Measurements from ENCODE around the gene ZBTB7B.
"Not testable (repeated sequence)": the region's sequence is repeated elsewhere in the genome, so short reads cannot be mapped to it uniquely, and the experiment has no call there.

ZBTB7B gene

DNA sequence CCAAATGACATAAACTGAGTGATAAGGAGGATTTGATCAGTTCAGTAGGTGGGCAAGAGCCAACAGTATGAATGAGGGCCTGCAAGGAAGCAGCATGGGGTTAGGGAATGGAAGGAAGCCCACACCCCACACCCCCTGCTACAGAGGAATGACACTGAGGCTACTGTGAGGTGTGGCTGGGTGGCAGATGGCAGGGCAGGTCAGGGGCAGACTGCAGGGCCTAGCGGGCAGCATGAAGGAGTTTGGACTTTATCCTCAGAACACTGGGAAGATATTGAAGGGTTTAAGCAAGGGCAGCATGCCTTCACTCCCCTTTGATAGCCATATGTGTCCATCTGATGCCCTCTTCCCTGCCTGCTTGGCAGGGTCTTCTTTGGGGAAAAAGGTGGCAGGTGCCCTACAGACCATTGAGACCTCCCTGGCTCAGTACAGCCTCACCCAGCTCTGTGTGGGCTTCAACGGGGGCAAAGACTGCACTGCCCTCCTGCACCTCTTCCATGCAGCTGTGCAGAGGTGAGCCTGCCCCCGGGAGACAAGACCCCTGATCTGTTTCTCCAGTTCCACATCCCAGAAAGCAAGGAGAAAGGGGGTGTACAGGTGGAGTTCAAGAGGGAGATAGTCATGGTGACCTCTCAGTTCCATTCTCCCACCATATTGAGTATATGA lies 13.3 kb upstream of the ZBTB7B start:
- DNase-seq = no peak

DNA sequence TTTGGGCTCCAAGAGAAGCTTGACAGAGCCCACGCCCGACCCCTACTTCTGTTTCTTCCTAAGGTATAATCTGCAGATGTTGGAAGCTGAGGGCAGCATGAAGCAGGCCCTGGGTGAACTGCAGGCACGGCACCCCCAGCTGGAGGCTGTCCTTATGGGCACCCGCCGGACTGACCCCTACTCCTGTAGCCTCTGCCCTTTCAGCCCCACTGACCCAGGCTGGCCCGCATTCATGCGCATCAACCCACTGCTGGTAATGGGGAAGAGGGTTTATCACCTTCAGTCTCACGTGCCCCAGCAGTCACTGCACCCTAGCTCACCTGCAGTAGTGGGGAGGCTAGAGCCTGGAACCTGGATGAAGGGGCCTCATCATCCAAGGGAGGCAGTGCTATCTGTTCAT lies 12.3 kb upstream of the ZBTB7B start:
- DNase-seq = no peak

DNA sequence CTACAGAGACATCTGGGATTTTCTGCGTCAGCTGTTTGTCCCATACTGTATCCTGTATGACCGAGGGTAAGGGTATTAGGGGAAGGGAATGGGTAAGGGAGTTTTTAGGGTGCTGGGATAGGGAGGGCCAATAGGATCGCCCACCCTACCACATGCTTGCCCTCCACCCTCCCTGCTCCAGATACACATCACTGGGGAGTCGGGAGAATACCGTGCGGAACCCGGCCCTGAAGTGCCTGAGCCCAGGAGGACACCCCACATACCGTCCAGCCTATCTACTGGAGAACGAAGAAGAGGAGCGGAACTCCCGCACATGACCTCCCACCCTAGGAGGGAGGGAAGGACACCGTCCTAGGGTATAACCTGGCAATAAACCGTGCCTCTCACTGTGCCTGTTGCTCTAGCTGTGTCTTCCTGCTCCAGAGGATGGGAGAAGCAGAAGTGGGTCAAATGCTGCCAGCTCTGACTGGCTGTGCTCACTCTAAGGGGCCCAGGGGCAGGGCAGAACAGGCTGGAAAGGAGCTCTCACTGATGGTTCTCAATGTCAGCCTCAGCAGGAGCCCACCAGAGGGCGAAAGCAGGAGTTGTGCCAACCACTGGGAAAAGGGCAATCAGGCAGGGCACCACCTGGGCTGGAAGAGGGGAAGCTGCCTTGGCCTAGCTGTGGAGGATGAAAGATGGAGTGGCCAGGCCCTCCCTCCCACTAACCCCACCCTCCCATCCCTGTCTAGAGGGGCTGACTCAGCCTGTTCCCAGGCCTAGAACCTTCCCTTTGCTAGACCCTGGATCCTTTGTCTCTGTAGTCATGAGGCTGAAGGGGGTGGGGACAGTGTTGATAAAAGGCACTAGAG lies 9.7 kb upstream of the ZBTB7B start:
- DNase-seq = no peak

DNA sequence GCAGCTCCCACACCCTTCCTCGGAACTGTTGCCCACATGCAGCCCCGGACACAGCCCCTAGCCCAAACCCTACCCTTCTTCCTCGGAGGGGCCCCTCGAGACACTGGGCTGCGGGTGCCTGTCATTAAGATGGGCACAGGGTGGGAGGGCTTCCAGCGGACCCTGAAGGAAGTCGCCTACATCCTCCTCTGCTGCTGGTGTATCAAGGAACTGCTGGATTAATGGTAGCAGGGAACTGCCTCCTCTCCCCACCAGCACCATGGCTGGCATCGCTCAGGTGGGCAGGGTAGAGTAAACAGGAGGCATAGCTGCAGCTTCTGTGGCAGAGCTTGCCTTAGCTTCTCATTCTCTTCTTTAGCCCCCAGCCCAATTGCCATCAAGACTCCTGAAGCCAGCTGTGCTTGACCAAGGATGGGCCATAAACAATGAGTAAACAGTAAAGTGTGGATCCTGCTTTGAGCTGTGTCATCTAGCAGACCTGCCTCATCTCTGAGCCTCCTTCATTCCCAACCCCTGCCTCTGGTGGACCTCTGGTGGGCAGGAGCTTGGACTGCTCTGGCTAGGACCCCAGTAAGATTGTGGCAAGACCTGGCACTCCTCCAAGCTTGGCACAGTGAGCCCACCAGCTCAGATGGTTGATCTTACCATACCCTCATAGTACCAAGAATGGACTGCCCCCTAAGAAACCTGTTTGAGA lies 8.9 kb upstream of the ZBTB7B start, which contains the start of gene LENEP:
Gene LENEP (plus strand): TSS at position 15 of the 697 bp plus-strand sequence. CDS start 22 bp downstream, at position 37.
- no peak for DNase-seq

DNA sequence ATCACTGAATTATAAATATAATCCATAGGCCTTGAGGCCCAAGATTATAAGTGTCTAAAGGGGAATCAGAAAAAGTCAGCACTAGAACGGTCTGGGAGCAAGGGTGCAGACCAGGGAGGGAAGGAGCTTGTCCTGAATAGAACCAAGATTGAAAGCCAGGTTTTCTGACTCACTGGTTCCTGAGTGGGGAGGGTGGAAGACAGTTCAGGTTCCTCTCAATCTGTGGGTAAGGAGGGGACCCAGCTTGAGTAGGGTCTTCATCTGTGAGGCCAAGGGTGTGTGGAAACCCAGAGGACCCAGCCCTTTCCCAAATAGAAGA lies 8.4 kb upstream of the ZBTB7B start:
- DNase-seq = no peak

DNA sequence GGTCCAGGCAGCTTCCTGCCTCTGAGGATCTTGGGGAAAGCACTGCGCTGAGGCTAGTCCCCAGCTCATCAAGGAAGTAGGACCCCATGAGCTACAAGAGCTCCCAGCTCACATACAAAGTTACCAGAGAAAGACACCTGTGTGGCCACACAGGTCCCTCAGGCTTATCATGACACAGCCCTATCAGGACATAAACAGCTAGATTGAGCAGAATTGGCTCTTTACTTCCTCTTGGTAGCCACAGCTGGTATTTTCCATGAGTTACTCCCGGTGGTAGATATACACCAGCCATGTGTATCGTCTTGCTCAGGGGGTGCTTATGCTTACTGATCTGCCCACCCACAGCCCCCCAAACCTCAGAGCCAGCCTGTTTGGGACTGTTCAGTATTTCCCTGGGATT lies 8.0 kb upstream of the ZBTB7B start:
- no peak for DNase-seq

DNA sequence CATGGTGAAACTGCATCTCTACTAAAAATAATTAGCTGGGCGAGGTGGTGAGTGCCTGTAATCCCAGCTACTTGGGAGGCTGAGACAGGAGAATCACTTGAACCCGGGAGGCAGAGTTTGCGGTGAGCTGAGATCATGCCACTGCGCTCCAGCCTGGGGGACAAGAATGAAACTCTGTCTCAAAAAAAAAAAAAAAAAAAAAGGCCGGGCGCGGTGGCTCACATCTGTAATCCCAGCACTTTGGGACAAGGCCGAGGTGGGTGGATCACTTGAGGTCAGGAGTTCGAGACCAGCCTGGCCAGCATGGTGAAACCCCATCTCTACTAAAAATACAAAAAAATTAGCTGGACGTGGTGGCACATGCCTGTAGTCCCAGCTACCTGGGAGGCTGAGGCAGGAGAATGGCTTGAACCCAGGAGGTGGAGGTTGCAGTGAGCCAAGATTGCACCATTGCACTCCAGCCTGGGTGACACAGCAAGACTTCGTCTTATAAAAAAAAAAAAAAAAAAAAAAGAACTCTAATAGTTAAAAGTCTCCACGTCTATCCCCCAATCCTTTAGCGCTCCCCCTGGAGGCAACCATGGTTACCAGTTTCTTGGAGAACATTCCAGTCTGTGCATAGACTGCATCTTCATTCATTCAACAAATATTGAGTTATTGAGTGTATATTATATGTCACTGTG lies 7.2 kb upstream of the ZBTB7B start:
- not testable (repeated sequence) for DNase-seq

DNA sequence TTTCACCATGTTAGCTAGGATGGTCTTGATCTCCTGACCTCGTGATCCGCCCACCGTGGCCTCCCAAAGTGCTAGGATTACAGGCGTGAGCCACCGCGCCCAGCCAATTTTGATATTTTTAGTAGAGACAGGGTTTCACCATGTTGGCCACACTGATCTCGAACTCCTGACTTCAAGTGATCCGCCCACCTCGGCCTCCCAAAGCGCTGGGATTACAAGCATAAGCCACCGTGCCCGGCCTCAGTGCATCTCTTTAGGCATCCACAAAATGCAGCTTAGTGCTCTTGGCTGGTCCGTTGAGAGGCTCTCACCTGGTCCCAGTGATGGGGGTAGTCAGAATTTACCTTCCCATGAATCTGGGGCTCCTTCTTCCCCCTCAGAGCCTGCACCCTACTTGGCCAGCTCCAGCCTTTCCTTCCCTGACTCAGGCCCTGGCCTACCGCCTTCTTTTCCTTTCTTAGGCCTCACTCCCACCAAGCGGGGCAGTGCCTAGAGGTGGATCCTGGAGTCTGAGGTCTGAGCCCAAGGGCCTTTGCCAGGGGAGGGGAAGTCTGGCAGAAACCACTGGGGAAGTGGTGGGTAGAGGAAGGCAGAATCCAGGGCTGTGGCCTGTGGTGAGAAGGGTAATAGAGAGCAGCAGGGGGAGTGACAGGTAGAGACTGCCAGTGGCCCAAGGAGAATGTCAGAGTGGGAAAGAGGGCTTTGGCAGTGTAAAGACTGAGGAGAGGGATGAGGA lies 5.5 kb upstream of the ZBTB7B start:
- DNase-seq = no peak

DNA sequence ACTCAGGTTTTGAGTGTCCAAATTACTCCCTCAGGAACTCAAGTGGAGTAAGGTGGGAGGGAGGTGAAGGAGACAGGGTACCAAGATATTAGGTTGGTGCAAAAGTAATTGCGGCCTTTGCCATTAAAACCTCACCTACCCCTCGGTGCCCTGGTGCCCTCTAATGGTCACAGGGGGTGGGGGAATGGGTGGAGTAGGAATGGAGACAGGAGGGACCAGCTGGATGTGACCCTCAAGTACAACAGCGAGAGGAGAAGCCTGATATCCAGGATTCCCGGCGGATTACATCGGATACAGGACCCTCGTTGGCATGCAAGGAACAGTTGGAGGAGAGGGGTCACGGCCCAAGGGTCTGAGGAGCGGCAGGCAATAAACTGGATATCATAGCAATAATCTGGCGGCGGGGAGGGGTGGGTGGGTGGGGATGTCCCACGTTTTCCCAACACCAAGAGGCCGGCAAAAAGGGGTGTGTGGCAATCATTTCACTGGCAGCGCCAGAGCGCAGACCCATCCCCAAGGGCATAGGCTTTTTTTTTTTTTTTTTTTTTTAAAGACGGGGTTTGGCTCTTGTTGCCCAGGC lies 4.3 kb upstream of the ZBTB7B start:
- no peak for DNase-seq

DNA sequence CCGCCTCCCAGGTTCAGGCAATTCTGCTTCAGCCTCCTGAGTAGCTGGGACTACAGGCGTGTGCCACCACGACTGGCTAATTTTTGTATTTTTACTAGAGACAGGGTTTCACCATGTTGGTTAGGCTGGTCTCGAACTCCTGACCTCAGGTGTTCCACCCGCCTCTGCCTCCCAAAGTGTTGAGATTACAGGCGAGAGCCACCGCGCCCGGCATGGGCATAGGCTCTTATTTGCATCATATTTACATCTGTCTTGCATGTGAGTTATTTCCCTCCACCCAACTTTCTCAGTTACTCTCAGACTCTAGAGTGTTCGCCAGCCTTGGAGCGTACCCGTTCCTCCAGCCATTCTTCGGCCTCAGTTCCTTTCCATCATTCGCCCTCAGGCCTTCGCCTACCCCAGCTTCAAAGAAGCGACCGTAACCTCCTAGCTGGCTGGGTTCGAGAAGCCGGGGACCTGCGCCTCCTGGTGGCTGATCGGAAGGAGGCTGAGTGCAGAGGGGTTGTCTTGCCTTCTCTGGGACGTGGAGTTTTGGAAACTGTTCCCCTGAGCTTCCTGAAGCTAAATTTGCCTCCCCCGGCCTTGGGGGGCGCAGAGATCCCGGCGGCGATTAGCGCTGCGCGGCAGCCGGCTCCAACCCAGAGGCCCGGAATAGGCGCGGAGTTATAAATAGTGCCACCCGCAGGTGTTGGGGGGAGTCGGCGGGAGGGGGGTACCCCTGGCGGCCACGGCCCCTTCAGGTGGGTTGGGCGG lies 3.6 kb upstream of the ZBTB7B start:
- peak; percentile 70 for DNase-seq

DNA sequence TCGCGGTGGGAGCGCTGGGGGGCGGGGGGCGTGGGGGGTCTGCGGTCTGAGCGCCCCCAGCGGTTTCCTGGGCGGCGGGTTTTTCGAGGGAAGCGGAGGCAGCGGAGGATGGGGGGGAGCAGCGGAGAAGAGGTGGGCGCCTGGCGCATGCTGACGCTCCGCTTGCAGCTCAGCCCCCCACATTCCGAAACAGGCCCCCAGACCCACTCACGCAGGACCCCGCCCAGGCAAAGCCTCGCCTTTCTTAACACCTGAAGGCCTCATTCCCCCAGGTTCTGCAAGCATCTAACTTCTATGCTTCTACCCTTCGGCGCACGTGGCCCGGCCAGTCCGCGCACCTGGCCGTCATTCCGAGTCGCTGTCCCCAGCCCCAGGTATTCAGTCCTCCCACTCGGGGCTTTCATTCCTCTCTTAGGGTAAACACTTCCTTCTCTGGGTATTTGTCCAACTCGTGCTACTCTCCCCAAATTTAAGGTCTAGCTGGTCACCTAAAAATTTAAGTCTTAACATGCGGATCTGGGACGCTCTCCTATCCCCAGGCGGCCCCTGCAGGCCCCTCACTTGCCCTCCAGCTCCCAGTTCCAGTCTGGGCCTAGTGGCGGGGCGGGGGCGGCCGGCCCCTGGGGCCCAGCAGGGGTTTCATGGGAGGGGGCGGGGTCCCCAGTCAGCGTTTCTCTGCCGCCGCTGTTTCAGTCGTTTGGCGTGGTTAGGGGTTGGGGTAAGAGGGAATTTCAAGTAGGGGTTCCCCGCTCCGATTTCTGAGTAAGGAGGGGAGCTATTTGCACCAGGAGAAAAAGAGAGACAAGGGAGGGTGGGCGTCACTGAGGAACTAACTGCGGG lies 2.8 kb upstream of the ZBTB7B start:
- DNase-seq = no peak

DNA sequence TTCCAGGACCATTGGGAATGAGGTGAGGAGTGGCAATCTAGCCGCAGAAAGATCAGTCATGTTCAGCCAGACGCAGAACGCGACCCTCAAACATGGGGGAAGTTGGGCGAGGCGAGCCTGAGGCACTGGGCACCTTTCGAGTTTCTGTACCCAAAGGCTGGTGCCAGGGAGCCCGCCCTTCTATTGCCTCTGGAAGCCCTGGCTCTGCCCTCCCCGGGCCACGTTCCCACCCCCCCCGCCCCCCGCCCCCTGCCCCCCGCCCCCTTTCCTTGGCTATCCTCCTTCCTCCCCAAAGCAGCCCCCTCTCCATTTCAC lies 2.2 kb upstream of the ZBTB7B start:
- DNase-seq = no peak

DNA sequence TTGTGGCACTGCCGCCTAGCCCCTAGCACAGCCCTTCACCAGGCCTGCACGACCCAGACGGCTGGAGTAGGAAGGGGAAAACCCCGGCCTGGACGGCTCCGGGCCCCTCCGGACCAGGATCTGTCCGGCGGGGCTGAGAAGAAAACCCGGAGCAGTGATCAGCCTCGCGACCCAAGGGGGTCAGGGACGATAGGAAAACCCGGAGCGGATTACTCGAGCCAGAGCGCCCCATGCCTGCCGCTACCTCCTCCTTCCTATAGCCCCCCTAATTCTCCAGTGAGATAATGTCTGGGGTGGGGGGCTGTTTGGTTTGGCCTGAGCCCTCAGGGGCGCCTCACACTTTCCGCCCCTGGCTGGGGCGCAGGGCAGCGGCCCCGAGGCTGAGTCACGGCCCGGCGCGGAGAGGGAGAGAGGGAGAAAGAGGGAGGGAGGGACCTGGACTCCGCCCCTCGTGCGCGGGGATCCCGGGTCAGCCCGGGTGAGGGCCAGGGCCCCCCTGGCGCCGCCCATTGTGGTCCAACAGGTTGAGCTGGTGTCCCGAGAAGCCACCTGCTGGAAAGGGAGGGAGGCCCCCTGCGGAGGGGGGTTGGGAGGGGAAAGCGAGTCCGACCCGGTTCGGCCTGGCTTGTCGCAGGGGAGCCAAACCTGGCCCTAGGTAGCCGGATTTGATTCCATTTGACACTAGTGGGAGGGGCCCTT lies 1.7 kb upstream of the ZBTB7B start:
- peak; percentile 79 for DNase-seq

DNA sequence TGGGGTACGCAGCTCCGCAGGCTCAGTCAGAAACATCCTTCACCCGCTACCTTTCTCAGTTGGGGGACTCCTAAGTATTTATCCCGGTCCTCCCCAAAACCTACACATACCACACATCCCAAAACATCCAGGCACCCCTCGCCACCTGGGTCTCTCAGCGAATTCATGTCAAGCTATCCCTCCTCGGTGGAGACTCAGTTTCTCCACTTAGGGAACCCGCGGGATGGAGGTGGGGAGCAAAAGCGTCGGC lies 1.3 kb upstream of the ZBTB7B start:
- no peak for DNase-seq

DNA sequence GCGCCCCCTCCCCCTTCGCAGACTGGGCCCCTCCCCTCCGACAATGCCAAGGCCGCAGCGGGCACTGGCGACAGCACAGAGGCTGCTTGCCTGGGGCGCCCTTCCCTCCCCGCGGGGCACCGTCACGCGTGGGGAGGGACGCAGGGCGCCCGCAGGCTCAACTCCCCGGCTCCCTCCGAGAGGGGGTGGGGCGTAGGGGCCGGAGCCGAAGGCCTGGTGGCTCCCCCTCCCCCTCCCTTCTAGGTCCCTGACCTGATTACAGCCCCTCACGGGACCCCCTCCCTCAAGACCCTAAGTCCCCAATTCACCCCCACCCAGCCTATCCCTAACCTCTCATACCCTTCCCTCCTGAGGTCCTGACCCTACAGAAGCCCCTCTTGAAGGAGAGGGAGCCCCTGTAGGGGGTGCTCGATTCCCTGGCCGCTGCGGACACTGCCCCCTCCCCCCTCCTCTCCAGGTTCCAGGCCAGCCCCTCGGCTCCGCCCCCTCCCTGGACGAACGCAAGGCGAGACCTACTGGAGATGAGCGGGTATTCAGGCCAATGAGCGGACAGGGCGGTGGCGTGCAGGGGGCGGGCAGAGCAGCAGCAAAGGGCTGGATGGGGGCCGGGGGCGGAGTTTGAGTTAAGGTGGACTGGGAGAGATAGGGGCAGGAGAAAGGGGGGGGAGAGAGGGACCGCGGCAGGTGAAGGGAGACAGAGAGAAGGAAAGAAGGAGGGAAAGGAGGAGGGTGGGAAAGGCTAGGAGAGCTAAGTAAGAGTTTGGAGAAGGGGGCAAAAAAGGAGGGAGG lies 733 bp upstream of the ZBTB7B start:
- peak; percentile 98 for DNase-seq

DNA sequence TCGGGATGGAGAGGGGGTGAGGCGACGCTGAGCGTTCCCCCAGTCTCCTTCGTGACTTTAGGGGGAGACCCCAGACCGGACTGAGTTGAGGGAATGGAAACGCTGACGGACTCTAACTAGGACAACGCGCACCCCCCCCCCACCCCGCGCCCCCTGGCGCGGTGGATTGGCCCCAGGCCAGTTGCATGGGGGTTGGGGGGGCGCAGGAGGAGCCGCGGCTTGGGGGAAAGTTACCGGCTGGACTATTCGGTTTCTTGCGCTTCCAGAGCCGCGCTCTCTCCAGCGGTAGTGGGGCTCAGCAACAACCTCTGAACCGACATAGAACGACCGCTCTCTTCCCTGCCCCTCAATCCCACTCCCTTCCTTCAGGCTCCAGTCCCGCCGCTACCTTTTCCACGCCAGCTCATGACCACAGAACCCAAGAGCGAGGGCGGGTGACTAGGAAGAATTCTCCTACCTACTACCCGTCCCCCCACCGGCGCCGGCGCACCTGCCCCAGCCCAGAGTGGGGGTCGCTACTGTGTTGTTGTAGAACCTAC lies 694 bp downstream of the ZBTB7B start:
- no peak for DNase-seq

DNA sequence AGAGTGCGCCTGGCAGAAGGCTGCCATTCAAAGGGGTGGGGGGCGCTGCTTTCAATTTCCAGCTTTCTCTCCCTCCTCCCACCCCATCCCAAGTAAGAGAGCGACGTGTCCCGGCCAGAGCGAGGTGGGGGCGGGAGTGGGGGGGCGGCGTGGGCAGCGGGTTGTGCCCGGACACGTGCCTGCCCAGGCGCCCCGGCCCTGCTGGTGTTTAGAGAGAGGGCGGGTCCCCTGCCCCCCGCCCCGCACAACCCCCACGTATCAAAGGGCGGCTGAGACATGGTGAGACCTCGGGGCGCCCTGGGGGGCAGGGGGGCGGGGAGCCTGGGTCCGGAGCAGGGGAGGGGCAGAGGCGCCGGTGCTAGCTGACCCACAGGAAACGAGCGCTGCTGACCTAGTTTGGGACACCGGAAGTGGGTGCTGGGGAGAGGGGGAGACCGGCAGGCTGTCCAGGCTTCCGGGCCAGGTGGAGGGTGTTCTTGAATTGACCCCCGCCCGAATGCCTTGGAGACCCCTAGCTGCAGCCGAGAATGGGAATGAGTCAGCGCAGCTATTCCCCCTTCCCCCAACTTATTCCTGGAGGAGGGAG lies 1.3 kb downstream of the ZBTB7B start:
- DNase-seq = no peak

DNA sequence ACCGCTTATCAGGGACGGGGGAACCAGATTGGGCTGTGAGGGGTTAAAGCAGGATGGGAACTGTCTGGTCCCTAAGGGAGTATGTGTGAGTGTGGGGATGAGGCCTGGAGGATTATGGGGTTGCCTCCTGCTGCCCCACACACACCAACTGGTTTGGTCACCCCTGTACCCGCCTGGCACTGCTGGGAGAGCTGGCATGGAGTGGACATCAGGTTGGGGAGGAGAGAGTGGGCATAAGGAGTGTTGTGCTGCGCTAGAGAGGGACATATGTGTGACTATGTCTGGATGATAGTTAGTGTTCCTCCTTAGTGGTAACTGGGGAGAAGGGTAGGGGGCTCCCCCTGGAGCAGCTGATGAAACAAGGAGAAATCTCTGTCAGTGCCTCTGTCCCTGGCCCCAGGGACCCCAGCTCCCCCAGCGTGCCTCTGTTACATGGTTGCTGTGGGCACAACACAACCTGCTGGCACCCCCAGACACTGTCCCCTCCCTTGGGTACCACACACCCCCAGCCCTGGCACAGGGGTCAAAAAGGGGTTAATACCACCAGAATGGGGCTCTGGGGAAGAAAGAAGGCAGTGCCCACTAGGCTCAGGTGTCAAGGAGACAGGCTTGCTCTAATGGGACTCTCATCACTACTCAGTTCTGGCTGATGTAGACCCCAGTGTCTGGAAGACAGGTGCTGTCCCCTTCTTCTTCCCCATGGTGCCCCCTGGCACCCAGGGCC lies 1.9 kb downstream of the ZBTB7B start:
- DNase-seq = no peak
